GM18526 (cell line): ENCODE data around the gene TMEM63B.

Experiments used
- POLR2A ChIP-seq: IDR thresholded peaks from 3 replicates; pipeline ENCODE4 v1.6.1; 2011; ENCODE audit not compliant: insufficient read length; ENCODE audit errors: extremely low read depth

TMEM63B gene

DNA sequence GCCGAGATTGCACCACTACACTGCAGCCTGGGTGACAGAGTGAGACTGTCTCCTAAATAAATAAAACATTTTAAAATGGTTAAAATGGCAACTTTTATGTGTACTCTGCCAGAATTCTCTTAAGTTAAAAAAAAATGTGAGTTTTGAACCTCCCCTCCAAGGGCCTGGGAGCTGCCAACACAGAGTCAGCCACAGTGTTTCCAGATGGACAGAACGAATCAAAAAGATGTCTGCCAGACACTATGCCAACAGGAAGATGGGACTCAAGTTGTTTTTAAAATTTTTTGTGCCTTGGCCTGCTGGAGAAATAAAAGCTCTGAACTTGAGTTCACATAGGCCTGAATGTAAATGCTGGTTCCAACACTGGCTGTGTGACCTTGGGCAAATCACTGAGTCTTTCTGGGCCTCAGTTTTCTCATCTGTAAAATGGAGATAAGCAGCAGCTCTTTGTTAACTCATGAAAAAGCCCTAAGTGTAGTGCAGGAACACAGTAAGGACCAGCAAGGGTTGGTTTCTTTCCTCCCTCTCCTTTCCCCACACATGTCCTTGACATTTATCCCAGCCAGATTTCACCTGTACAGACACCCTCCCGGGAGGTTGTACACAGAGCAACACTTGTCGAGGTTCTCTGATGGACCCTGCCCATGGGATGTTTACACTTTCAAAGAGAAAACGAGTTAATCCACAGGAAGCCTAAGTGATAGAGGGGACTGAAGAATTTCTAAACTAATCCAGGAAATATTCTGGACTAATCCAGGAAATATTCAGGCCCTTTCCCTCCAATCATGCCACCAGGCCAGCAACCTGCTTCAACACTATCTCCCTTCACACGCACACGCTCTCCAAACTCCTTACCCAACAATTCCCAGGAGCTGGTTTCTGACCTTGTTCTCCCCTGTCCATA lies 35.1 kb upstream of the TMEM63B start:
- TF ChIP-seq POLR2A, result no peak

DNA sequence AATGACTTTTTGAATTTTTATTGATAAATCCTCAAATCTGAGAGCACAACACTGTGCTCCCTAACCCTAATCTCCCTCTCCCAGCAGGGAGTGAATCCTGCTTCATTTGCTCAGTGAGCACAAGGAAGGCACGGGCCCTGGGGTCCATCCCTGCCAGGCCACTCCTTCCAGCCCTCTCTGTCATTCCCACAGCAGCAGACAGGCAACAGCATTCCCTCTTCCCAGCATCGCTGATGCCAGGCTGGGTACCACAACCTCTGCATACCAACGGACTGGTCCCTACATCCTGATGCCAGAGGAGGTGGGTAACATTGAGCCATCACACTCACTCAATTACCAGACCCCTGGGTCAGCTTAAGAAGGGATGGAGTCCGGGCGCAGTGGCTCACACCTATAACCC lies 34.3 kb upstream of the TMEM63B start:
- no peak for TF ChIP-seq POLR2A

GRCh38 chr6:44093750-44094402 lies 33.5 kb upstream of the TMEM63B start:
- no peak for TF ChIP-seq POLR2A

GRCh38 chr6:44094403-44095242 lies 32.7 kb upstream of the TMEM63B start:
- no peak for TF ChIP-seq POLR2A

GRCh38 chr6:44096612-44097011 lies 30.7 kb upstream of the TMEM63B start:
- no peak for TF ChIP-seq POLR2A

DNA sequence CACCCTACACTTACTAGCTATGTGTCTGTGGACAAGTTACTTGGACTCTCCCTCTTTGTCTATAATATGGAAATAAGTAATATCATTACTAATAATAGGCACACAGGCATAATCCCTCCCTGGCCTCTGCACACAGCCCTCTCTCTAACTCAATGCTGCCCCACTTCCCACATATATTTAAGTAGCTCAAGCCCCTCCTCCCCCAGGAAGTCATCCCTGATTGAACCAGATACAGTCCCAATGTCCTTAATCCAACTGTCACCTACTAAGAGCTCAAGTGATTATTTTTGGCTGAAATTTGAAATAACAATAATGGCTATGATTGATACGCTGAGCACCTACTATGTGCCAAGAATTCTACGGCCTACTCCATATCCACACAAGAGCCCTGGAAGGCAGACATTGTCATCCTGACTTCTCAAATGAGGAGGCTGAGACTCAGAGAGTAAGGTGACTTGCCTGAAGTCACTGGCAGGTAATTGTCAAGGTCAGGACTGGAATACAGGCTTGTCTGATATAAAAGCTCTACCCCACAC lies 29.5 kb upstream of the TMEM63B start:
- TF ChIP-seq POLR2A, result no peak

DNA sequence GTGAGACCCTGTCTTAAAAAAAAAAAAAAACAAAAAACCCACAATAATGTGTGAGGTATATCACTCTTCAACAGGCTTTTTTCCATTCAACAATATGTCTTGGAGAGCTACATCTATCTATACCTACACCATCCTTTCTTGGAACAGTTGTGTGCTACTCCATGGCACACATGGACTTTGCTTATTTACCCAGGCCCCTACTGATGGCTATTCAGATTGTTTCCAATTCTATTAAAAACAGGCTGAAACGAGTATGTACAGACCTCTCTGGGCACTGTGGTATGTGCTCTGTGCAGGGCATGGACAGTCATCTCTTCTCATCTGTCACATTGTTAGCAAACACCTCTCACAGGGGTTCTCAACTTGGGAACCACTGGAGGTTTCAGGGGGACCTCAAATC lies 28.2 kb upstream of the TMEM63B start:
- no peak for TF ChIP-seq POLR2A

- no peak for TF ChIP-seq POLR2A
These were observed 27.2 kb upstream of the TMEM63B start for GRCh38 chr6:44100088-44100550.

GRCh38 chr6:44101832-44102231 lies 25.5 kb upstream of the TMEM63B start:
- no peak for TF ChIP-seq POLR2A

DNA sequence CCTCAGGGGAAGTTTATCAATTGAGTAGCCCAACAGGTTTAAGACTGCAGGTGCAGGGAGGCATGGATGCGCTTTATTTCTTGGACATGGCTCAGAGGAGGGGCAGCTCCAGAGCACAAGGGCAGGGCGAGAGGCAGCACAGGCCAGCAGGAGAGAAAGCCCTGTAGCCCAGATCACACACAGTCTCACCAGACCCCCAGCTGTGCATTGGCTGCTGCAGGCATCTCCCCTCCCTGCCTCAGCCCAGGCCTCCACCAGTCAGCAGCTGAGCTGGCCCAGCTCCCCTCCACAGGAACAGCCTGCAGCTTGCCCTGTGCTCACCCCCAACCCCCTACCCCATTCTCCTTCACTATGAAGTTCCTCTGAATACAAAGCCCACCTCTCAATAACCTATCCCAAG lies 24.8 kb upstream of the TMEM63B start:
- no peak for TF ChIP-seq POLR2A

DNA sequence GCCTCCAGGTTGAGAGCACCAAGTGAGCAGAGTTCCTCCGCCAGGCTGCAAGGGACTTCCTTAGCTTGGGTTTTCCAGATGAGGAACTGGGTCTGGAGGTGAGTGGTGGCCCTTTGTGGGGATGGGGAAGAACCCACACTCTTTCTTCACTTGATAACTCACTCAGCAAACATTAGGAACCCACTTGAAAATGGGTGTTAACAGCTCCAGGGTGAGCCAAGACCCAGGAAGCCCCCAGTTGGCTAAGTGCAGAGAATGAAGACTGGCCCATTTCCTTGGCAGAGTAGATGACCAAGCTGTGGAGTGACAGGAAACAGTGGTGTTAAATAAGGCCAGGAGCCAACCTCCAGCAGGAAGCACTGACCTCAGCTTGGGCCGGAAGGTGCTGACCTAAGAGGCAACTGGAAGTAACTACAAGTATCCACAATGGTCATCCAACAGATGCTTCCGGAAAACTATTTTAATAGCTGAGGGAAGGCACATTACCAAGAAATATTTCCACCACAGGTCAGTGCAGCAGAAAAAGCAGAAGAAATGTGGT lies 22.8 kb upstream of the TMEM63B start:
- TF ChIP-seq POLR2A, result no peak

DNA sequence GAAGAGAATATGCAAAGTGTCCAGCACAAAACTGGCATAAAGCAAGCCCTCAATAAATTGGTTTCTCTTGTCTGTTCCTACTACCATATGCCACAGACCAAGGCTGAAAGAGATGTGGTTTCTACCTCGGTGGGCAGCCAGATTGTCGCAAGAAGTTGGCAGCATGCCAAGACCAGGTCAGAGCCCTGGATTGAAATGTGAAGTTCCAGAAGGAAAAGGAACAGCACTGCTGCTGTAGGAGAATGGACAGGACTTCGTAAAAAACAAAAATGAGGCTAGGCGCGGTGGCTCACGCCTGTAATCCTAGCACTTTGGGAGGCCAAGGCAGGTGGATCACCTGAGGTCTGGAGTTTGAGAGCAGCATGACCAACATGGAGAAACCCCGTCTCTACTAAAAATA lies 22.2 kb upstream of the TMEM63B start:
- no peak for TF ChIP-seq POLR2A

GRCh38 chr6:44105993-44106740 lies 21.2 kb upstream of the TMEM63B start:
- TF ChIP-seq POLR2A, result no peak

DNA sequence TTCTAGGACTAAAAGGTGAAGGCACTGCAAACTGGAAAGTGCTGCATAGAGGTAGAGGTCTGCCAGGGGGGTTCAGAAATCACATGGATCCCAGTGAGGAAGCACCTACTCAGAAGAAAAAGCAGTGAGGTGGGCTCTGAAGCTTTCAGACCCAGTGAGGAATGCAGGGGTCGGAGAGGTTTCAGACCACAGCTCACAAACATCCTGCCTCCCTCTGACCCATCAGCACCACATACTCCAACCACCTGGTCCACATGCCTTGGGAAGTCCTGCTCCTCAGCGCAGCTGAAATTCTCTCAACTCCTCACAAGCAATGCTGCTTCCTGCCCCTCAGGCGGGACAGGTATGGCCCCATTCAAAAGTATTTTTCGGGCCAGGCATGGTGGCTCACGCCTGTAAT lies 20.3 kb upstream of the TMEM63B start:
- no peak for TF ChIP-seq POLR2A
